ENCODE measurements around the gene HOXC12.

DNA sequence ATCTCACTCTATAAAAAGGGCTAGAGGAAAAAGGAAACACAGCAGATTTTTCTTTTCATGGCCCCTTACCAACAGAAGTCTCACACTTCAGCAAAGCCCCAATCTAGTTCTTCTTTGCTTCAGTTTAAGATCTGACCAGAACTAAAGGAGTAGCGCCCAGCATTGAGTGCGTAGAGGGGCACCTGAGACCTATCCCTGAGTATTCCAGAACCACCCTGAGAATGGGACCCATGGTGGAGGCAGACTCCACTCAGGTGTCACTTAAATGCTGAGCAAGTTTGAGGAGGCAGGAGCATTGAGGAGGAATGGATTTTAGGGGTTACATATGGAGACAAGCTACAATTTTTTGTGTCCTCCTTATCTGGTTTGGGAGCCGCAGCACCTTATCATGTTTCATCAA lies 16.4 kb downstream of the HOXC12 start:
- TF ChIP-seq, protein P1, sequence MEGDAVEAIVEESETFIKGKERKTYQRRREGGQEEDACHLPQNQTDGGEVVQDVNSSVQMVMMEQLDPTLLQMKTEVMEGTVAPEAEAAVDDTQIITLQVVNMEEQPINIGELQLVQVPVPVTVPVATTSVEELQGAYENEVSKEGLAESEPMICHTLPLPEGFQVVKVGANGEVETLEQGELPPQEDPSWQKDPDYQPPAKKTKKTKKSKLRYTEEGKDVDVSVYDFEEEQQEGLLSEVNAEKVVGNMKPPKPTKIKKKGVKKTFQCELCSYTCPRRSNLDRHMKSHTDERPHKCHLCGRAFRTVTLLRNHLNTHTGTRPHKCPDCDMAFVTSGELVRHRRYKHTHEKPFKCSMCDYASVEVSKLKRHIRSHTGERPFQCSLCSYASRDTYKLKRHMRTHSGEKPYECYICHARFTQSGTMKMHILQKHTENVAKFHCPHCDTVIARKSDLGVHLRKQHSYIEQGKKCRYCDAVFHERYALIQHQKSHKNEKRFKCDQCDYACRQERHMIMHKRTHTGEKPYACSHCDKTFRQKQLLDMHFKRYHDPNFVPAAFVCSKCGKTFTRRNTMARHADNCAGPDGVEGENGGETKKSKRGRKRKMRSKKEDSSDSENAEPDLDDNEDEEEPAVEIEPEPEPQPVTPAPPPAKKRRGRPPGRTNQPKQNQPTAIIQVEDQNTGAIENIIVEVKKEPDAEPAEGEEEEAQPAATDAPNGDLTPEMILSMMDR (IDR thresholded peaks at IDR 0.05): no peak
- no peak for TF ChIP-seq POLR2A (IDR thresholded peaks at IDR 0.05)
- TF ChIP-seq EP300 (IDR thresholded peaks at IDR 0.05): no peak
